H1 (cell line): Measurements from ENCODE around the gene HERC3.

Experiments
- CTCF ChIP-seq, 3 experiments: IDR thresholded peaks; 1 replicate in 2 of 3; 2 replicates in 1 of 3; pipeline versions ENCODE4 v1.5.1 to v1.6.1; 2011; ENCODE audit warnings: low read length in 3 of 3, mild to moderate bottlenecking in 3 of 3, inconsistent platforms in 2 of 3, low read depth in 1 of 3, moderate library complexity in 1 of 3; ENCODE audit not compliant: insufficient read depth in 1 of 3; ENCODE audit errors: control extremely low read depth in 1 of 3
- EZH2 ChIP-seq: fragments of 200-600 bp; sonication (generic); IDR thresholded peaks from 2 replicates; pipeline ENCODE4 v1.7.1; 2012; ENCODE audit warnings: low read depth, mild to moderate bottlenecking, moderate library complexity, low read length, inconsistent platforms; ENCODE audit not compliant: severe bottlenecking
- KDM1A ChIP-seq: fragments of 200-600, 300-600 bp; sonication (generic); IDR thresholded peaks from 2 replicates; pipeline ENCODE4 v1.7.1; 2016; ENCODE audit warnings: mild to moderate bottlenecking, low read length, borderline replicate concordance
- POLR2AphosphoS5 ChIP-seq: IDR thresholded peaks from 2 replicates; pipeline ENCODE4 v1.6.1; 2011; ENCODE audit warnings: low read depth, low read length
- USF2 ChIP-seq: IDR thresholded peaks from 2 replicates; pipeline ENCODE4 v1.6.1; 2011; ENCODE audit warnings: low read length, improper control_type of control experiment

GRCh38 chr4:88629826-88630225 lies 37.5 kb downstream of the HERC3 start:
- TF ChIP-seq CTCF (IDR thresholded peaks at IDR 0.05; ENCODE audit: control extremely low read depth in 1 of 3, insufficient read depth in 1 of 3, low read depth in 1 of 3, low read length in 3 of 3): no peak
- no peak for TF ChIP-seq EZH2
- no peak for TF ChIP-seq POLR2AphosphoS5
- no peak for TF ChIP-seq KDM1A
- no peak for TF ChIP-seq USF2
